Measurements from ENCODE around the gene PSRC1. TPM values are rescaled to one million over a fixed set of nuclear protein-coding genes. Genes with fewer than 3 reads are reported as not detected.

The PSRC1 gene
- total and polyA plus RNA-seq, 2 of the 8 experiments (the other 6 are each of a cell fraction or from before 2014, with no cell fraction given) = 56.1 to 67.3 TPM

DNA sequence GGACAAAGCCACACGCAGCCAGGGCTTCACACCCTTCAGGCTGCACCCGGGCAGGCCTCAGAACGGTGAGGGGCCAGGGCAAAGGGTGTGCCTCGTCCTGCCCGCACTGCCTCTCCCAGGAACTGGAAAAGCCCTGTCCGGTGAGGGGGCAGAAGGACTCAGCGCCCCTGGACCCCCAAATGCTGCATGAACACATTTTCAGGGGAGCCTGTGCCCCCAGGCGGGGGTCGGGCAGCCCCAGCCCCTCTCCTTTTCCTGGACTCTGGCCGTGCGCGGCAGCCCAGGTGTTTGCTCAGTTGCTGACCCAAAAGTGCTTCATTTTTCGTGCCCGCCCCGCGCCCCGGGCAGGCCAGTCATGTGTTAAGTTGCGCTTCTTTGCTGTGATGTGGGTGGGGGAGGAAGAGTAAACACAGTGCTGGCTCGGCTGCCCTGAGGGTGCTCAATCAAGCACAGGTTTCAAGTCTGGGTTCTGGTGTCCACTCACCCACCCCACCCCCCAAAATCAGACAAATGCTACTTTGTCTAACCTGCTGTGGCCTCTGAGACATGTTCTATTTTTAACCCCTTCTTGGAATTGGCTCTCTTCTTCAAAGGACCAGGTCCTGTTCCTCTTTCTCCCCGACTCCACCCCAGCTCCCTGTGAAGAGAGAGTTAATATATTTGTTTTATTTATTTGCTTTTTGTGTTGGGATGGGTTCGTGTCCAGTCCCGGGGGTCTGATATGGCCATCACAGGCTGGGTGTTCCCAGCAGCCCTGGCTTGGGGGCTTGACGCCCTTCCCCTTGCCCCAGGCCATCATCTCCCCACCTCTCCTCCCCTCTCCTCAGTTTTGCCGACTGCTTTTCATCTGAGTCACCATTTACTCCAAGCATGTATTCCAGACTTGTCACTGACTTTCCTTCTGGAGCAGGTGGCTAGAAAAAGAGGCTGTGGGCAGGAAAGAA, 8.1 kb downstream of the PSRC1 start:
- FAIRE-seq = no peak
- no peak for TF ChIP-seq SP1 (IDR thresholded peaks at IDR 0.05; ENCODE audit: low read depth, low read length)

More for the DNA sequence above, 8.1 kb downstream of the PSRC1 start:
- Histone ChIP-seq H2BK120ac (replicated peaks; ENCODE audit: low read depth, low read length) (no peak overlapping the region), H3K4ac (replicated peaks; ENCODE audit: insufficient read length, low read depth, low read length) (no peak overlapping the region), H3K79me2 (ENCODE audit: control insufficient read depth in 1 of 2, insufficient read depth in 2 of 2, low read length in 2 of 2) (no peaks in the 10 kb centered on the region), H4K5ac (ENCODE audit: insufficient read length, low read depth, low read length) (no peak overlapping the region), H3K4me1 (replicated peaks in 1 of 4; ENCODE audit: control insufficient read depth in 3 of 4, insufficient read depth in 4 of 4, low read length in 3 of 4) (peaks cover 0 to 10% (median 3%) of the 10 kb centered on the region in 4 experiments; a peak in 5 of 7 replicates), H2BK20ac (ENCODE audit: low read length) (no peak overlapping the region), H4K91ac (replicated peaks; ENCODE audit: insufficient read length, low read length) (no peak overlapping the region), H3K9ac (replicated peaks in 1 of 4; ENCODE audit: extremely low read depth in 1 of 4, low read depth in 3 of 4, low read length in 3 of 4) (no peak overlapping the region), H3K56ac (replicated peaks; ENCODE audit: insufficient read length, low read depth, low read length) (no peak overlapping the region), H2AFZ (ENCODE audit: low read length) (no peak overlapping the region), H2AK5ac (ENCODE audit: low read depth, low read length) (no peak overlapping the region), H2BK5ac (ENCODE audit: low read depth, low read length) (no peak overlapping the region), H3K23me2 (ENCODE audit: low read depth, low read length) (no peaks in the 10 kb centered on the region), H3K36me3 (ENCODE audit: control insufficient read depth in 2 of 4, insufficient read depth in 4 of 4, low read length in 3 of 4) (peaks cover 8 to 16% (median 11%) of the 10 kb centered on the region in 4 experiments; a peak in 6 of 8 replicates), H3K27me3 (replicated peaks in 1 of 4; ENCODE audit: control insufficient read depth in 3 of 4, extremely low read depth in 1 of 4, insufficient read depth in 3 of 4, low read length in 3 of 4) (no peaks in the 10 kb centered on the region), H3K18ac (ENCODE audit: extremely low read depth, low read length) (no peak overlapping the region), H2BK15ac (ENCODE audit: low read length) (no peak overlapping the region; the same call in 1 of the 2 replicates), H3K23ac (ENCODE audit: insufficient read length) (no peak overlapping the region), H2BK12ac (ENCODE audit: low read depth, low read length) (no peak overlapping the region), H3K4me3 (ENCODE audit: extremely low read depth in 1 of 4, insufficient read depth in 2 of 4, low read depth in 3 of 4, low read length in 4 of 4) (no peak overlapping the region), H4K20me1 (replicated peaks in 1 of 2; ENCODE audit: control insufficient read depth in 1 of 2, insufficient read depth in 2 of 2, low read length in 2 of 2) (peaks cover 0 to 7% of the 10 kb centered on the region in 2 experiments), H4K8ac (ENCODE audit: extremely low read depth, insufficient read depth, low read length) (0 out of 2 replicates have a peak overlapping the region, but pooled peaks have one; percentile 5), H3K27ac (ENCODE audit: low read depth, low read length) (no peak overlapping the region), H3K4me2 (ENCODE audit: insufficient read depth in 1 of 2, low read depth in 2 of 2, low read length in 2 of 2) (no peak overlapping the region), H3K9me3 (ENCODE audit: insufficient read depth in 2 of 2, low read depth in 1 of 2, low read length in 1 of 2) (no peaks in the 10 kb centered on the region), H3K79me1 (ENCODE audit: low read depth, low read length) (no peaks in the 10 kb centered on the region), H3K14ac (ENCODE audit: insufficient read length) (no peak overlapping the region)
- DNase-seq (ENCODE audit: low read depth in 1 of 2, low spot score in 2 of 2) = no peak
- POLR2A ChIA-PET (ENCODE audit: partially characterized antibody) = no interaction called here
- 90% methylated on average over 23 of the region's 24 CpGs; no CpG with 5 or more reads in 1 of the 2 experiments for WGBS, 2 experiments (ENCODE audit: extremely low coverage in 1 of 2, insufficient coverage in 1 of 2, insufficient read length in 1 of 2, insufficient replicate concordance in 2 of 2, low coverage in 1 of 2, low lambda C conversion rate in 2 of 2, missing lambda C conversion rate in 1 of 2)
- CTCF ChIA-PET (ENCODE audit: partially characterized antibody) = interaction anchor here (0.5 to 5.0 kb wide), 3 partner anchors 10 to 369 kb away, joined by 3 to 46 read pairs (median 13); no protein-coding TSS in a partner anchor
